ENCODE data around the gene PRKAR2A.
"Not testable (repeated sequence)": the region's sequence is repeated elsewhere in the genome, so short reads cannot be mapped to it uniquely, and the experiment has no call there.

The PRKAR2A gene

GRCh38 chr3:48837163-48837562, 10.5 kb downstream of the PRKAR2A start:
- Histone ChIP-seq H3K9ac (ENCODE audit: low read length in 2 of 2) (no peak overlapping the region), H3K9me3 (ENCODE audit: control insufficient read depth in 2 of 2, low read length in 2 of 2) (no peaks in the 10 kb centered on the region), H3K36me3 (ENCODE audit: control insufficient read depth in 2 of 2, insufficient read depth in 2 of 2, low read length in 2 of 2) (no peaks in the 10 kb centered on the region), H3K4me3 (ENCODE audit: low read length in 2 of 2) (no peak overlapping the region), H3K27ac (ENCODE audit: low read length) (no peak overlapping the region), H3K4me1 (ENCODE audit: control insufficient read depth, insufficient read depth, low read length) (no peaks in the 10 kb centered on the region), H3K27me3 (ENCODE audit: control insufficient read depth in 1 of 2, insufficient read depth in 2 of 2, low read length in 2 of 2) (no peaks in the 10 kb centered on the region)

- Histone ChIP-seq H3K4me1 (ENCODE audit: control insufficient read depth, insufficient read depth, low read length) (no peaks in the 10 kb centered on the region), H3K27ac (ENCODE audit: low read length) (no peak overlapping the region), H3K27me3 (ENCODE audit: control insufficient read depth in 1 of 2, insufficient read depth in 2 of 2, low read length in 2 of 2) (no peaks in the 10 kb centered on the region), H3K36me3 (ENCODE audit: control insufficient read depth in 2 of 2, insufficient read depth in 2 of 2, low read length in 2 of 2) (no peaks in the 10 kb centered on the region), H3K4me3 (ENCODE audit: low read length in 2 of 2) (no peak overlapping the region), H3K9me3 (ENCODE audit: control insufficient read depth in 2 of 2, low read length in 2 of 2) (no peaks in the 10 kb centered on the region), H3K9ac (ENCODE audit: low read length in 2 of 2) (no peak overlapping the region)
These were observed 11.9 kb downstream of the PRKAR2A start for GRCh38 chr3:48835650-48836366.

GRCh38 chr3:48832684-48833083, 15.0 kb downstream of the PRKAR2A start:
- Histone ChIP-seq H3K4me3 (ENCODE audit: low read length in 2 of 2) (no peak overlapping the region), H3K36me3 (ENCODE audit: control insufficient read depth in 2 of 2, insufficient read depth in 2 of 2, low read length in 2 of 2) (no peaks in the 10 kb centered on the region), H3K27me3 (ENCODE audit: control insufficient read depth in 1 of 2, insufficient read depth in 2 of 2, low read length in 2 of 2) (no peaks in the 10 kb centered on the region), H3K4me1 (ENCODE audit: control insufficient read depth, insufficient read depth, low read length) (no peaks in the 10 kb centered on the region), H3K9ac (ENCODE audit: low read length in 2 of 2) (no peak overlapping the region), H3K9me3 (ENCODE audit: control insufficient read depth in 2 of 2, low read length in 2 of 2) (no peaks in the 10 kb centered on the region), H3K27ac (ENCODE audit: low read length) (no peak overlapping the region)

- H3K36me3 ChIP-seq (ENCODE audit: control insufficient read depth in 2 of 2, insufficient read depth in 2 of 2, low read length in 2 of 2), result no peaks in the 10 kb centered on the region
- H3K27me3 ChIP-seq (ENCODE audit: control insufficient read depth in 1 of 2, insufficient read depth in 2 of 2, low read length in 2 of 2), result no peaks in the 10 kb centered on the region
- no peaks in the 10 kb centered on the region for H3K9me3 ChIP-seq (ENCODE audit: control insufficient read depth in 2 of 2, low read length in 2 of 2)
- H3K27ac ChIP-seq (ENCODE audit: low read length), result no peak overlapping the region
- no peak overlapping the region for H3K4me3 ChIP-seq (ENCODE audit: low read length in 2 of 2)
- H3K4me1 ChIP-seq (ENCODE audit: control insufficient read depth, insufficient read depth, low read length), result no peaks in the 10 kb centered on the region
- no peak overlapping the region for H3K9ac ChIP-seq (ENCODE audit: low read length in 2 of 2)
These were observed 17.0 kb downstream of the PRKAR2A start for GRCh38 chr3:48830715-48831114.

GRCh38 chr3:48829525-48829924, 18.1 kb downstream of the PRKAR2A start:
- H3K9me3 ChIP-seq (ENCODE audit: control insufficient read depth in 2 of 2, low read length in 2 of 2); H3K4me1 ChIP-seq (ENCODE audit: control insufficient read depth, insufficient read depth, low read length); H3K27ac ChIP-seq (ENCODE audit: low read length); H3K36me3 ChIP-seq (ENCODE audit: control insufficient read depth in 2 of 2, insufficient read depth in 2 of 2, low read length in 2 of 2); H3K27me3 ChIP-seq (ENCODE audit: control insufficient read depth in 1 of 2, insufficient read depth in 2 of 2, low read length in 2 of 2); H3K9ac ChIP-seq (ENCODE audit: low read length in 2 of 2); H3K4me3 ChIP-seq (ENCODE audit: low read length in 2 of 2): not testable (repeated sequence)

GRCh38 chr3:48827874-48828273, 19.8 kb downstream of the PRKAR2A start:
- not testable (repeated sequence) for H3K27ac ChIP-seq (ENCODE audit: low read length); H3K27me3 ChIP-seq (ENCODE audit: control insufficient read depth in 1 of 2, insufficient read depth in 2 of 2, low read length in 2 of 2); H3K9ac ChIP-seq (ENCODE audit: low read length in 2 of 2); H3K4me3 ChIP-seq (ENCODE audit: low read length in 2 of 2); H3K36me3 ChIP-seq (ENCODE audit: control insufficient read depth in 2 of 2, insufficient read depth in 2 of 2, low read length in 2 of 2); H3K9me3 ChIP-seq (ENCODE audit: control insufficient read depth in 2 of 2, low read length in 2 of 2); H3K4me1 ChIP-seq (ENCODE audit: control insufficient read depth, insufficient read depth, low read length)

- H3K9me3 ChIP-seq (ENCODE audit: control insufficient read depth in 2 of 2, low read length in 2 of 2), result no peaks in the 10 kb centered on the region
- no peaks in the 10 kb centered on the region for H3K4me1 ChIP-seq (ENCODE audit: control insufficient read depth, insufficient read depth, low read length)
- no peak overlapping the region for H3K27ac ChIP-seq (ENCODE audit: low read length)
- no peaks in the 10 kb centered on the region for H3K27me3 ChIP-seq (ENCODE audit: control insufficient read depth in 1 of 2, insufficient read depth in 2 of 2, low read length in 2 of 2)
- no peaks in the 10 kb centered on the region for H3K36me3 ChIP-seq (ENCODE audit: control insufficient read depth in 2 of 2, insufficient read depth in 2 of 2, low read length in 2 of 2)
- H3K4me3 ChIP-seq (ENCODE audit: low read length in 2 of 2), result no peak overlapping the region
- no peak overlapping the region for H3K9ac ChIP-seq (ENCODE audit: low read length in 2 of 2)
These were observed 21.2 kb downstream of the PRKAR2A start for GRCh38 chr3:48826451-48826850.

- Histone ChIP-seq H3K27me3 (ENCODE audit: control insufficient read depth in 1 of 2, insufficient read depth in 2 of 2, low read length in 2 of 2) (no peaks in the 10 kb centered on the region), H3K27ac (ENCODE audit: low read length) (no peak overlapping the region), H3K4me3 (ENCODE audit: low read length in 2 of 2) (no peak overlapping the region), H3K36me3 (ENCODE audit: control insufficient read depth in 2 of 2, insufficient read depth in 2 of 2, low read length in 2 of 2) (no peaks in the 10 kb centered on the region), H3K9ac (ENCODE audit: low read length in 2 of 2) (no peak overlapping the region), H3K4me1 (ENCODE audit: control insufficient read depth, insufficient read depth, low read length) (peaks cover 6% of the 10 kb centered on the region), H3K9me3 (ENCODE audit: control insufficient read depth in 2 of 2, low read length in 2 of 2) (no peaks in the 10 kb centered on the region)
These were observed 26.9 kb downstream of the PRKAR2A start for GRCh38 chr3:48820612-48821324.

GRCh38 chr3:48819234-48820221, 28.1 kb downstream of the PRKAR2A start:
- no peak overlapping the region for H3K27ac ChIP-seq (ENCODE audit: low read length)
- no peaks in the 10 kb centered on the region for H3K27me3 ChIP-seq (ENCODE audit: control insufficient read depth in 1 of 2, insufficient read depth in 2 of 2, low read length in 2 of 2)

GRCh38 chr3:48811524-48811923, 36.1 kb downstream of the PRKAR2A start:
- no peaks in the 10 kb centered on the region for H3K27me3 ChIP-seq (ENCODE audit: control insufficient read depth in 1 of 2, insufficient read depth in 2 of 2, low read length in 2 of 2)
- no peak overlapping the region for H3K27ac ChIP-seq (ENCODE audit: low read length)
- no peak overlapping the region for H3K4me3 ChIP-seq (ENCODE audit: low read length in 2 of 2)
- no peaks in the 10 kb centered on the region for H3K9me3 ChIP-seq (ENCODE audit: control insufficient read depth in 2 of 2, low read length in 2 of 2)
- H3K36me3 ChIP-seq (ENCODE audit: control insufficient read depth in 2 of 2, insufficient read depth in 2 of 2, low read length in 2 of 2), result no peaks in the 10 kb centered on the region
- H3K9ac ChIP-seq (ENCODE audit: low read length in 2 of 2), result no peak overlapping the region
- no peaks in the 10 kb centered on the region for H3K4me1 ChIP-seq (ENCODE audit: control insufficient read depth, insufficient read depth, low read length)

More at GRCh38 chr3:48819234-48820221, 28.1 kb downstream of the PRKAR2A start:
- no peak overlapping the region for H3K9ac ChIP-seq (ENCODE audit: low read length in 2 of 2)
- H3K9me3 ChIP-seq (ENCODE audit: control insufficient read depth in 2 of 2, low read length in 2 of 2), result no peaks in the 10 kb centered on the region
- H3K4me1 ChIP-seq (ENCODE audit: control insufficient read depth, insufficient read depth, low read length), result peaks cover 6% of the 10 kb centered on the region
- no peak overlapping the region for H3K4me3 ChIP-seq (ENCODE audit: low read length in 2 of 2)
- H3K36me3 ChIP-seq (ENCODE audit: control insufficient read depth in 2 of 2, insufficient read depth in 2 of 2, low read length in 2 of 2), result no peaks in the 10 kb centered on the region
